Fibroblast of lung (primary cell): ENCODE measurements around the gene PDGFA.

Experiments used
- EZH2 ChIP-seq: IDR thresholded peaks from 2 replicates; pipeline ENCODE4 v1.5.1; 2012; ENCODE audit warnings: low read length, control low read depth, mild to moderate bottlenecking; ENCODE audit errors: missing control alignments
- TF ChIP-seq, protein P1 (sequence below), 2 donors: IDR thresholded peaks in 1 of 2; conservative IDR thresholded peaks in 1 of 2; 1 replicate in 1 of 2; 2 replicates in 1 of 2; pipeline ENCODE4 v1.5.1; 2011 to 2012; ENCODE audit warnings: low read length in 2 of 2, control low read depth in 1 of 2, inconsistent platforms in 1 of 2, low read depth in 1 of 2, mild to moderate bottlenecking in 1 of 2

DNA sequence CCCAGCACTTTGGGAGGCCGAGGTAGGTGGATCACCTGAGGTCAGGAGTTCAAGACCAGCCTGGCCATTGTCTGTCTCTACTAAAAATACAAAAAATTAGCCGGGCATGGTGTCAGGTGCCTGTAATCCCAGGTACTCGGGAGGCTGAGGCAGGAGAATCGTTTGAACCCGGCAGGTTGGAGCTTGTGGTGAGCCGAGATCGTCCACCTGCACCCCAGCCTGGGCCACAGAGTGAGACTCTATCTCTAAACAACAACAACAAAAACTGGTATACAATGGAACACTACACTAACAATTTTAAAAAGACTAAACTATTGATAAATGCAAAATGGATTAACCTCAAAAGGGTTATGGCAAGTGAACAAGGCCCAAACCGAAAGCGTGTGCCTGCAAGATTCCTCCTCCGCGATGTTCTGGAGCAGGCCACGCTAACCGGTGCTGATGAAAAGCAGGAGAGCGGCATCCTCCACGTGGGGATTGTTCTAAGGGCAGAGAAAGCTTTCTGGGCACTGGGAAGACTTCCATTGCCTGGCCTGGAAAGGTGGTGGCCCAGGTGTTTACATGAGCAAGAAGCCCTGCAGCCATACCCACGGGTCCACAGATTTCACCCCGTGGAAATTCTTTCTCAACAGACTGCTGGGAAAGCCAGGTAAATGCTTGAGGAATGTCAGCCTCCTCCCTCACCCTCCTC is 53.8 kb downstream of the PDGFA start:
- TF ChIP-seq, protein P1, sequence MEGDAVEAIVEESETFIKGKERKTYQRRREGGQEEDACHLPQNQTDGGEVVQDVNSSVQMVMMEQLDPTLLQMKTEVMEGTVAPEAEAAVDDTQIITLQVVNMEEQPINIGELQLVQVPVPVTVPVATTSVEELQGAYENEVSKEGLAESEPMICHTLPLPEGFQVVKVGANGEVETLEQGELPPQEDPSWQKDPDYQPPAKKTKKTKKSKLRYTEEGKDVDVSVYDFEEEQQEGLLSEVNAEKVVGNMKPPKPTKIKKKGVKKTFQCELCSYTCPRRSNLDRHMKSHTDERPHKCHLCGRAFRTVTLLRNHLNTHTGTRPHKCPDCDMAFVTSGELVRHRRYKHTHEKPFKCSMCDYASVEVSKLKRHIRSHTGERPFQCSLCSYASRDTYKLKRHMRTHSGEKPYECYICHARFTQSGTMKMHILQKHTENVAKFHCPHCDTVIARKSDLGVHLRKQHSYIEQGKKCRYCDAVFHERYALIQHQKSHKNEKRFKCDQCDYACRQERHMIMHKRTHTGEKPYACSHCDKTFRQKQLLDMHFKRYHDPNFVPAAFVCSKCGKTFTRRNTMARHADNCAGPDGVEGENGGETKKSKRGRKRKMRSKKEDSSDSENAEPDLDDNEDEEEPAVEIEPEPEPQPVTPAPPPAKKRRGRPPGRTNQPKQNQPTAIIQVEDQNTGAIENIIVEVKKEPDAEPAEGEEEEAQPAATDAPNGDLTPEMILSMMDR (conservative IDR thresholded peaks at IDR 0.05 in 1 of 2, IDR thresholded peaks at IDR 0.05 in 1 of 2; ENCODE audit: low read depth in 1 of 2, low read length in 2 of 2), result no peak
- no peak for TF ChIP-seq EZH2
